GM18498 (cell line): ENCODE data around the gene LIF.

ENCODE experiments used
- ATAC-seq: cut with Tn5 transposase; IDR thresholded peaks from one replicate; pipeline ENCODE4 v1.9.1; 2021; ENCODE audit warnings: mild to moderate bottlenecking, moderate library complexity; ENCODE audit not compliant: unreplicated experiment

The LIF gene

DNA sequence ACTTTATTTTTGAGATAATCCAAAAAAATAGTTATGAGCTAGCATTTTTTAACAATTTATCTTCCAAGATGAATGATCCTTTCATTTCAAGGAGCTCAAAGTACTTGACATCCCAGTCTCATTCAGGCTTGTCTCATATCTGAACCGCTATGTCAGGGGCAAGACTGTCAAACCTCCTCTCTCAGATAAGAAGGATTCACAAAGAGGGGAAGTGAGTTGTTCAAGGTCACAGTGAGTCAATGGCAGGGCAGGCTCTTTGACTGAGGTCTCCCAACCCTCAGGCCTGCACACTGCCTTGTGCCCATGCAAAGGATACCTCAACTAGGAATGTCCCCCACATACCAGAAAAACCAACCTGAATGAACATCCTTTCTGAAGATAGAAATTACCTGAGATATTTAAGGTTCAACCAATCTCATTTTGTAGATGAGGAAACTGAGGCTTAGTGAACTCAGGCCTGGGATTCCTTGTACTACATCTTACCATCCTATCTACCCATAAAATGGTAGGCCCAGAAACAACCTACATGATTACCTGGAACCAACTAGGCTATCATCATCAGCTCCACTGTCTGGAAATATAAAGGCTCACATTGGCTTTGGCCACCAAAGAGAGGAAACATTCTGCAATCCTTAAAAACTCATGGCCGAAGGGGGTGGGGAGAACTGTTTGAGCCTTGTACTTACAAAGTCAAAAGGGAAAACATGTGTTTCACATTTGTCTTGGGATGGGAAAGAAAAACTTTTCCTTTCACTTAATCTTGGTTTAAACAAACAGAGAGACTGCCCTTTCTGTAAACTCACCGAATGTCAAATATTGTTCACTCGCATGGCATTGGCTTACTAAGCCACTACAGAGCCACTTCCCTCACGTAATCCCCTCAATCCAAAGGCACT is 51.1 kb downstream of the LIF start:
- ATAC-seq, result no peak

- no peak for ATAC-seq
Measured at GRCh38 chr22:30193031-30193775, 53.4 kb downstream of the LIF start.

- ATAC-seq, result no peak
Measured at GRCh38 chr22:30192427-30192826, 54.1 kb downstream of the LIF start.

DNA sequence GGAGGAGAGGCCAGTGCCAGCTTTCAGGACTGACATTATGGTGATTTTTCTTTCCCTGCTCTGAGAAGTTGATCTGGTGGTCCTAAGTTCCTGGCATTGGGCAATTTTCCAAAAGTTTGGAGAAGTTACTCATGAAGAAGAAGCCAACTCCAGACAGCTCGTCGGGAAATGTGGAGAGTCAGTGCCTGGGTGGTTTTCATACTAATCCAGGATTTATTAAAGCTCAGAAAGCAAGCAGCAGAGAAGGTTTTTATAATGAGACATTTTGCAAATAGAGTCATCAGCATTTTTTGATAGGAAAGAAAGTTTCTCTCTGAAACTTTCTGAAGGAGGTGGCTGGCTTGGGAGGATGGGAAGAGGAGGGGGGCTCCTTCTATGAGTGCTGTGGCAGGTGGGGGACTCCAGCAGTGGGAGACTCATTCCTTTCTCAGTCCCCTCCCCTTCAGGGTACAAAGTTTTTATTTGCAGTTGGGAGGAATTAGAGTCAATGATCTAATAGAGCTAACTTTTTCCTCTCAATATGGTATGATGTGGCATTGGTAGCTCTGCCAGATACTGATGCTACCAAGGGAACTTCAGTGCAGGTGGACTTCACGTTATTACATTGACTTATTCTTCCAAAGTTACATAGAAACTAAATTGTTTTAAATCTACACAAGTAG is 55.4 kb downstream of the LIF start:
- ATAC-seq, result no peak

GRCh38 chr22:30190574-30190973 is 56.0 kb downstream of the LIF start:
- no peak for ATAC-seq
